Nucleus accumbens (tissue), 56 donors: ENCODE data around the gene FBXL7.

Experiments
- DNase-seq, 56 donors: peaks; one replicate each; lab custom pipeline; 2025; lab: John Stamatoyannopoulos, UW

Gene FBXL7

DNA sequence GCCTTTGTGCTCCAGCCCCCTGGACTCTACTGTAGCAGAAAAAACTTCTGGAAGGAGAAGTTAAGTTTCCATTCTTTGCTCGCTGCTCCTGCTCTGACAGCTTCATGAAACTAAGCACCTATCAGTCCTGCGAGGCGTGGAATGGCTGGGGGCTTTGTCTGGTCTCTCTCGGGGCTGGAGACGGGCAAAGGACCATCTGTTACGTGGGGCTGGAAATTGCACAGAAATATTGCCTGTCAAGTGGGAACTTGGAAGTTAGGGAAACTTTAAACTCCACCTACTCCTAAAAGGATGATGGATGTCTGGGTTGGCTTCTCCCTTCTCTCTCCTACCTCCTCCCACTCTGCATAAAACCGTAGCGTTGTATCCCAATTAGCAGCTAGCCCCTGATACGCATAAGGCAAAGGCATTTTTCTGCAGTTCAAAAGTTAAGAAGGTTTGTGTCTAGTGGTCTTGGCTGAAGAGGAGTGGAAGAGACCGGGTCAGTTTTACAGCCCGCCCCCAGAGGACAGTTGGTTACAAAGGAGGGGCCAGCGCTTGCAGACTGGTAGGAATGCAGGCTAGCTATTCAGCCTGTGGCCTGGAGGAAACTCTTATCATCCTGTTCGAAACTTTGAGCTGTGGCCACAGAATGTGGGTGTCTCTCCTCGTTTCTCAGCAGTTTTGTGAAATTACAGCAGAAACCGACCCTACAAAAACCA lies 1.3 kb downstream of the FBXL7 start:
- peak in 42 of 56 donors; percentile 3 to 61 (median 30) for DNase-seq

DNA sequence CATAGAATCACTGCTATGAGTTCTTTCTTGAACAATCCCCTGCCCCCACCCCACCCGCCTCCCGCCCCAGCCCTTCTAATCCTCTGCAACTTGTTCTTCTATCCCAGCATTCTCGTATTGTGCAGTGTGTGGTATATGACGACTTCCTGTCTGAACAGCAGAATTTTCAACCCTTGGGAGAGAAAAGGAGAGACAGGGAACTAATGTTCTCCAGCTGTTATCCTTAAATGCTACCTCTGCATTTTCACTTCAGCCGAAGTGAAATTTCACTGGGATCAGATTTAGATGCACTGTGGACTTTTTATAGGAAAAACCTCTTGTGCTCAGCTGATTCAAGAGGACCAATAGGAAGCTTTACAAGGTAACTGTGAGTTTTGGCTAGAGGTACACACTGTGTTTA lies 2.2 kb downstream of the FBXL7 start:
- no peak for DNase-seq

DNA sequence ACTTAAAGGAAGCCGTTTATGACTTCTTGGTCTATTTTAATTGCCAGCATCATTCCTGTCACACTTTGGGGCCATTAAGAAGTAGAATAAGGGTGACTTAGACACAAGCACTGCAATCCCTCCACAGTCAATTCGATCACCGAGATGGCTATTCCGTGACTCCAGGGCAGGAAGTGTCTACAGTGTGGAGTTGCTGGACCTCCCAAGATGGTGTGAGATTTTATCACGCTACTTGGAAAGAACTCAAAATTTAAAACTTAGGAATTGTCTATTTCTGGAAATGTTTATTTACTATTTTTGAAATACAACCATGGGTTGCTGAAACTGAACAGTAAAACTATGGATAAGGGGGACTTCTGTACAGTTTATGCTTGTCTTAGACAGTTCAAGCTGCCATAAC lies 6.2 kb downstream of the FBXL7 start:
- no peak for DNase-seq

DNA sequence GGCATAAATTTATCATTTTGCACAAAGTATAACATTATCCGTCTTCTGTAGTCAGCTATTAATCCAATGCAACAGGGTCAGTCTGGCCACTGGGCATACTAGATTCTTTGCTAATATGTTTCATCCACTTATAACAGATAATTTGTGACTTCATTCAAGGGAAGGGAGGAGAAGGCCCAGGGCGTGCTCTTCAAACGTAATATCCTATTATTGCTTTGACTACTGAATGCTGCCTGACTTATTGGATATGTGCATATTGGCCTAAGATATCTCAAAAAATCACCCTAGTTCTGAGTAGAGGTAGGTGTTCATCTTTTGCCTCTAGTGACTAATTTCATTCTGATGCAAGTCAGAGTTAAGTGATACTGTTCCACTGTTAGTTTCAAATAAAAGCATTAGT lies 6.9 kb downstream of the FBXL7 start:
- DNase-seq = no peak

DNA sequence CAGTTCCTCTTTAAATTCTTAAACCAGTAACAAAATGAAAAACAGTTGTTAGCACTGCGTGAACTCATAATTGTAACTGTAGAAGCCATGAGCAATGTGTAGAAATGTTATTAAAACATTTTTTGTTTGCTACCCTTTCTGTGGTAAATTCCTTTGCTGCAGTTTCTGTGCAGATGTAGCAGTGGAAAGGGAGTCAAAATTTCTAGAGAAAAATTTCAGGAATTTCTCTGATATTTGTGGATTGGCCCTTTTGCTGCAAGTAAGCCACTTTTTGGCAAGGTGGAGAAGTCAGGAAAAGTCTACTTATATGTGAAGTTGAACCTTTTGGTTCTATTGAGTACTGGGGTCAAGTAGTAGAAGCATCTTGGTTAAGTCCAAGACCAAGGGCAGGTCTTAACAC lies 10.1 kb downstream of the FBXL7 start:
- no peak for DNase-seq

DNA sequence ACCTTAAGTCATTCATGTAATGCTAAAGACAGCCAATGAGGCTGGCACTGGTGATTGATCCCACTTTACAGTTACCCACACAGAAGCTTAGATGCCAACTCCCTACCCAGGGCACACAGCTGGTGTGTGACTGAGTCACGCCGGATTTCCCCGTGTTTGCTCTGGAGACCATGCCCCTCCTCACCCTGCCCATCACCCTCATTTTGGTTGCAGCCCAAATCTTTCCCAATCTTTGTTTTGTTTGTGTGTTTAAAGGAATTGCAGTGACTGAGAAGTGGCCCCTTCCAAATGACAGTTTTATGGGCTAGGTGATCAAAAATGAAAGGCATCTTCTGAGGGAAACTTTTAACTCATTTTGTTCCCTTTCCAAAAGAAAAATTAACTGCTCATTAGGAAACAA lies 10.9 kb downstream of the FBXL7 start:
- DNase-seq = peak in 2 of 56 donors; percentile 4 to 52

DNA sequence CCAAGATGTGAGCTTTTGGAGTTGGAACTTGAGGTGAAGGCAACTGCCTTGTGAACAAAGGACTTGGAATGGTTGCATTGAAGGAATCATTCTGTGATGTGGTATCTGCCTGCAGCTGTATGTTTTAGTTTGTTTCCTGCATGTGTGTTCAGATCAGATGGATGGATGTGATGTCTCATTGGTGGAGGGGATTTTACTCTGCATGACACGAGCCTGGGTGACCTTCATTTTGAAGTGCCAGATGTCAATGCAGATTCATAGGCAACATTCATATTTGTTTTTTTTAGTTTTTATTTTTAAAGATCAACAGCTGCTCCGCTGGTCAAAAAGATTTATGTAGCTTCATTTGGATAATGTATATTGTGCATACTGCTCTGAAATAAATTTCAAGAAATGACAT lies 13.5 kb downstream of the FBXL7 start:
- DNase-seq = no peak

DNA sequence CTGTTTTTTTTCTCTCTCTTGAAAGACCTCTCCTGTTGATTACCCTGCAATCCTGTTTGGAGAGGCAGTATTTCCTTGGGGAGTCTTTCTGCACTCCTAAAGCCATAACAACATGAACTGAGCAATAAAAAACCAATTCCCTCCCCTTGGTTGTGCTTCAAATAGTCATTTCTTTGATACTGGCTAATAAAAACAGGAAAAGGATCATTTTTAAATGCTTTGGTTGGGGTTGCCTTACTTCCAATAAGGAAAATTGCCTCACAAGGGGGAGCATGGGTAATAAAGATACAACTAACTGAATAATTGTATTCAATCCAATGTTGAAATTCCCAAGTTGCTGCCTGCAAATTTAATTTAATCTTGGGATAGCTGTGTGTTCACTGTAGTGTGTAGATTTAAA lies 13.9 kb downstream of the FBXL7 start:
- no peak for DNase-seq

DNA sequence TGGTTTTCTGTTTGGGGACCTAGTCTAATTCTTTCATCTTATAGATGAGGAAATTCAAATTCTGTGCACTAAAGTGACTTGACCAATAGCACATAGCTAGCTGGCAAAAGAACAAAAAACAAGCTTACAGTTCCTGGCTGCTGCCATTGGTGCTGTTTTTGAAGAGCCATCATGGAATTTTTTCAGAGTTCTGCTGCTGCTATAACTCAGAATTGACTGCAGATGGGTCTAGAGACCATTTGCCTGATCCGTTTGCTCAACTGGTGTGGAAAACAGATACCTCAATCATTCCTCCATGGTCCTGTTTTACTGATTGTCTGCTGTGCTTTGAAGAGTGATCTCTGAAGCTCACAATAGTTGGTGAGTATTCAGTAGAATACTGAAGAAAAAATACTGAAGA lies 15.2 kb downstream of the FBXL7 start:
- no peak for DNase-seq

DNA sequence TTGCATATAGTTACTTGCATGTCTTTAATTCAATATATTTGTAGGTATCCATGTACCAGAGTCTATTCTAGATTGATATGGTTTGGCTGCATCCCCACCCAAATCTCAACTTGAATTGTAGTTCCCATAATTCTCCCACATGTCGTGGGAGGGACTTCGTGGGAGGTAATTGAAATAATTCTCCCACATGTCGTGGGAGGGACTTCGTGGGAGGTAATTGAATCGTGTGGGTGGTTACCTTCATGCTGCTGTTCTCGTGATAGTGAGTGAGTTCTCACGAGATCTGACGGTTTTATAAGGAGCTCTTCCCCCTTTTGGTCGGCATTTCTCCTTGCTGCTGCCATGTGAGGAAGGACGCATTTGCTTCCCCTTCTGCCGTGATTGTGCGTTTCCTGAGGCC lies 16.5 kb downstream of the FBXL7 start:
- no peak for DNase-seq

DNA sequence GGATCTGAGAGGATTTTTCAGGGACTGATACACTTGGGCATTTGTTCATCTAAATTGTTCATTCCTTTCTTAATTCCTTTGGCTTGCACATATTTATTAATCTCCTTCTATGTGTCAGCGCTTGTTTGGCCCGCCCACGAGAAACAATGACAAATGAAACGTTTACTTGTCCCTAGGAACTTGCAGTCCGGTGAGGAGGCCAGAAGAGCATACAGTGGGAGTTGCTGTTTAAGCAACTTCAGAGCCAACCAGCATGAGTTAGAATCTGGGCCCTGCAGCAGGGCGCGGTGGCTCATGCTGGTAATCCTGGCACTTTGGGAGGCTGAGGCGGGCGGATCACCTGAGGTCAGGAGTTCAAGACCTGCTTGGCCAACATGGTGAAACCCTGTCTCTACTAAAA lies 18.8 kb downstream of the FBXL7 start:
- DNase-seq = no peak

DNA sequence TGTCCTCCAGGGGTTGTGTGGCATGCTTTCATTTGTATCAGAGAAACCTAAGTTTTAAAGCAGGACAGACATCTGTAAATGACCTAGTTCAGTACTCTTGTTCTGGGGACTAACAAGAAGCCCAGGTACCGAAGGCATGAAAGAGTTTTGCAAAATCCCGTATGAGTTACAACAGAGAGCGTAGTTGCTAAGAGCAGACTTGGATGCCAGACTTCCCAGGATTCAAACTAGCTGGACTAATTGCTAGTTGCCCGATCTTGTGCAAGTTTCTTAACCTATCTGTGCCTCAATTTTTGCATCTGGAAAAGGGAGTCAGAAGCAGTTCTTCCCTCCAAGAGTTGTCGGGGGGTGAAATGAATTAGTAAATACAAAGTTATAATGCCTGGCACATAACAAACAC lies 20.9 kb downstream of the FBXL7 start:
- DNase-seq = no peak

DNA sequence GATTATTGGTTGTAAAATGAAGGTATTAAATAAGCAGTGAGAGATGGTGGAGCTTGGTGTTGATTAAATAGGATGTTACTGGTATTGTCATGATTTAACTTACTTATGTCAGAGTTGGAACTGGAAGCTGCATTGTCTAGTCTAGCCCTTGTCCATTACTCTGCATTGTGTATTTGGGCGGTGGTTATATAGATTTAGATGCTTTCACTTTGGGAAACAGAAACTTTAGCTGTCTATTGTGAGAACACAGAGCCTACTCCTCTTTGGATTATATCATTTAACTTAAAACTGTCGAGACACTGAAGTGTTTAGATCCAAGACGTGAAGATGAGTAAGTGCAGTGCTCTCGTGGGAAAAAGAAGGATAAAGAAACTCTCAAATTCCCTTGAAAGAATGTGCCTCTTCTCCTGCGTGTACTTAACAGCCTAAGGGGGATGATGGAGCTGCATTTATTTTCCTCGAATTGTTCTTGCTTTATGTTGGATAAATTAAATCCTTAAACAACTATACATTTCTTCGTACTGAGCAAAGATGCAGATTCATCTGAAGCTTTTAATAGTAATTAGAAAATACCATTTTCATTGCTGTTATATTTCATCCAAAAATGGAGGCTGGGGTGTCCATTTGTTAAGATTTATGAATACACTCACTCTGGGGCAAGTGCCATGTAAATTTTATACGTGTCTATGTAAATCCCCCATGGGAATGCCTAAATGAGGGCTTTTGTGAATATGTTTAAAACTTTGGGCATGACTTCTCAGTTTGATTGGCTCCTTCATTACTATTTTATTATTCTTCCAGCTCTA lies 21.6 kb downstream of the FBXL7 start:
- DNase-seq = no peak

DNA sequence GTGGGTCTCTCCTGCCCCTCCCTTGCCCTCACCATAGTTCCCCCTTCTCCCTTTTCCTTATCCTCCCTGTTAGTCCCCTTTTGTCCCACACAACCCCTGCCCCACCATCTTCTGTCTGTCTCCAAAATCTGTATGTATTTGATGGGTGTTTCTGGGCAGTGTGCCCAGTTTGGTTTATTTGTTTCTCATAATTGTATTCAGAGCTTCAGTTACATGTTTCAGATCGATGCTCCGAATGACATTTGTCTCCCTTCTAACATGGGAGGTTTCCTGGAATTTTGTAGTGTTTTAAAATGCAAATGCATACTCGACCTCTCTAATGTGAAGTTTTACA lies 22.2 kb downstream of the FBXL7 start:
- no peak for DNase-seq

DNA sequence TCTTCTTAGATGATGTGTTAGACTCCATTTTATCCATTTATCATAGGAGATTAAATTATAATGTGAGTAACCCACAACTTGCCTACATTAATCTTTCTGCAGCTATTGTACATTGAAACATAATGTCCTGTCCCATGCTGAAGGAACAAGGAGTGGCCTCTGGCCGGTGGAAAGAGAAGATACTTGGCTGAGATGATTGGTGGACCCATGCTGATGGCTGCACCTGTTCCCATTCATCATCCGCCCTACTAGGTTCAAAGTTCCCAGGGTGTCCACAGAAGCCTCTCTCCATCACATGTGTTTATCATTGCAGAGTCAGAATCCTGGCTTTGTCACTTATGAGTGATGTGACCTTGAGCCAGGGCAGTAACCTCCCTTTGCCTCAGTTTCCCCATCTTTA lies 24.7 kb downstream of the FBXL7 start:
- DNase-seq = no peak

DNA sequence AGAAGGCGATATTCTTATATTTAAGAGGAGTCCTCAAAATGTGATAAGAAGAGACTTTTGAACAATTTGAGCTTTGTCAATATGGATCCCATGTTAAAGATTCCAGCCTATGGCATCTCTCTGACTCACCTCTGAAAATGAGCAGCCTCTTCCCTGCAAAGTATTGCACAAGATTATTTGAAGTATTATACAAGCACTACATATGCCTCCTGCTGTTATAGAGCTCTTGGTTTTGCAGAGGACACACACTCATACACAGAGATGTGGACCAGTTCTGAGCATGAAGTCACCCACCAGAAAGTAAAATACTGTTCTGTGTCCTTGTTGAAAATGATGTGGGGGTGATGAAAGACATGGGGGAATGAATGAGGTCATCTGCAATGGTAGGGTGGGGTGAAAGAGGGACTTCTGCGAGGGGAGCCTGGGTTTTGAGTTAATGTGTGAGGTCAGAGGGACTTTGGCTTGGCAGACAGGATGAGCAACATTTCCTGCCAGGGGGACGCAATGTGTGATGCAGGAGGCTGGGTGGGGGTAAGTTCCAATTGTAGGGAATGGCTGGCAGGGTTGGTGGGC lies 25.8 kb downstream of the FBXL7 start:
- no peak for DNase-seq

DNA sequence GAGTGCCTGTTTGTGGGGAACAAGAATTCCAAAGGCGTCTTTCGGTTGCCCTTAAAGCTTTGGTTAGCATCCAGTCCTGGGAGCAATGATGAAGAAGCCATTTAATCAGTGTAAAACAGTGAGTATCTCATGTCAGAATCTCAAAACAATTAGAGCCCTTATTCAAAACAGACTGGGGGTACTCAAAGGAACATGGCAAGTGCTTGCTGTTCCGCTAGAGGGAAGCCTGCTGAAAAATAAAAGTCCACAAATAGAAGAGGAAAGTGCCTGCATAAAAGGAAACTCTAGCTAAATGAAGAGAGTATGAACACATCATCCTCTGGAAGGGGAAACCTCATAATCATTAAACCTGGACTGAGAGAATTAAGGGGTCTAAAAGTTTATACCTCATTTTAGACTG lies 26.4 kb downstream of the FBXL7 start:
- DNase-seq = peak in 3 of 56 donors; percentile 1 to 33 (median 22)

DNA sequence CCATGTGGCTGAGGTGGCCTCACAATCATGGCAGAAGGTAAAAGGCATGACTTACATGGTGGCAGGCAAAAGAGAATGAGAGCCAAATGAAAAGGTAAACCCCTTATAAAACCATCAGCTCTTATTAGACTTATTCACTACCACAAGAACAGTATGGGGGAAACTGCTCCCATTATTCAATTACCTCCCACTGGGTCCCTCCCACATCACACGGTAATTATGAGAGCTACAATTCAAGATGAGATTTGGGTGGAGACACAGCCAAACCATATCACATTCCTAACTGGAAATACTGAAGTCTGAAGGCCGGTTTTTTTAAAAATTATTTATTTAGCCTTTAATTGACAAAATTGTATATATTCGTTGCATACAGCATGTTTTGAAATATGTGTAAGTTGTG lies 28.5 kb downstream of the FBXL7 start:
- DNase-seq = no peak

DNA sequence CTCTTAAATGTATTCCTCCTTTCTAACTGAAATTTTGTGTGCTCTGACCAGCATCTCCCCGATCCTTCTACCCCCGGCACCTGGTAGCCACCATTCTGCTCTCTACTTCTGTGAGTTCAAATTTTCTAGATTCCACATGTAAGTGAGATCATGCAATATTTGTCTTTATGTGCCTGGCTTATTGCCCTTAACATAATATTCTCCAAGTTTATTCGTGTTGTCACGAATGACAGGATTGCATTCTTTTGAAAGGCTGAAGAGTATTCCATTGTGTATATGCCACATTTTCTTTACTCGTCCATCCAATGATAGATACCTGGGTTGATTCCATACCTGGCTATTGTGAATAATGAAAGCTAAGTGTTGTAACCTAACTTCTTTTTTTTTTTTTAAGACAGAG lies 29.0 kb downstream of the FBXL7 start:
- no peak for DNase-seq

DNA sequence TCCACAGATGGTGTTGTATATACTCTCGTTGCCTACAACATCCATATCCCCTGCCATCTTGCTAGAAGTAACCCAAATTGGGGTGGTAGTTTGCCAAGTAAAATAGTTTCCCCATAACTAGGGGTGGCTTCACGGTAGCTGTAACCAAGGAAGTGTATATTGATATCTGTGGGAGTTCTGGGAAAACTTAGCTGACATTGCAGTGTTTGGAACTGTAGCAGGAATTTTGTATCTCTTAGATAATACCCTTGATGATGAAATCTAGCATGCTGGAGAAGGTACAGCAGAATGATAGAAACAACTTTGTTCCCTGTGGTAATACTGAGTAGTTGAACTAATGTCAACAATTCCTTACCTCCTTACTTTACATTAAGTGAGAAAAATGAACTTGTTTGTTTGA lies 29.8 kb downstream of the FBXL7 start:
- no peak for DNase-seq

DNA sequence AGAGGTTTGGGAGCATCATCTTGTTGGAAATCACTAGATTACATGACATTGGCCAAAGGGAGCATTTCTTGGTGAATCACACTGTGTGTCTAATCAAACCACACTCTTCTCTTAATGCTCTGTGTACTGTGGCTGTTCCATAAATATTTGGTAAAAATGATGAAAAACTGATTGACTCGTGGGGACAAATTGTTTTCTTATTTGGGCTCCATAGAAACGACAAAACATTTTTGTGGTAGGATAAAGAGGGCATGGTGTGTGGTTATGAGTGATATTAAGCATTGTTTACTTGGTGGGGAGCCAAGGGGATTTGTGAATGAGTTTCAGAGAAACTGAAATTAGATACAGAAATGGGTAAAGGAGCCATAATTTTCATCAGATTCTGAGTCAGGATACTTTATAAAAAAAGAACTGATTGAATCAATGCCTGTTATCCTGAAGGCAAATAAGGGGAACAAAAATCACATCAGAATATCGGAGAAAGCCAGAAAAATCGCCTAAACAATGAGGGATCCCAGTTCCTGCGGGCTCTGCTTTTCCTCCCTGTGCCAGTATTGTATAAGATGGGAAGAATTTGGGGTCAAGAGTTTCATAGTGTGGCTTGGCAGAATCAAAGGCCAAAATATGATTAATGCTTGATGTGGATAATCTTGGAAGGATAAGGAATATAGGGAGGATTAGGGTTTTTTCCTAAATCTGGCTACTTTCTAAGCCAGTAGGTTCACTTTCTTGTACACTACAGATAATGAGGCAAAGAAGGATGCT lies 33.3 kb downstream of the FBXL7 start:
- no peak for DNase-seq
